IMR-90 (cell line): ENCODE results near the gene CDH13. TPM values are rescaled to one million over a fixed set of nuclear protein-coding genes. Genes with fewer than 3 reads are reported as not detected.

Experiments used
- ATAC-seq: fragments of 200-7000 bp; cut with Tn5 transposase; 2 replicates; pipeline ENCODE4 v1.9.1; 2020; ENCODE audit warnings: low read depth, mild to moderate bottlenecking, moderate library complexity
- BruUV-seq: library from RNA; stranded (reverse); fragments of 400-500 nt; replicated peaks from 2 replicates; lab custom pipeline; 2021; lab: Mats Ljungman, UMichigan
- CTCF ChIA-PET: fragments of 300-600 bp; formaldehyde crosslinking; extraction: SDS; loops from one replicate; lab custom pipeline; 2021; ENCODE audit warnings: antibody characterized with exemption; lab: Yijun Ruan, JAX
- POLR2A ChIA-PET: fragments of 300-600 bp; sonication (Branson Sonifier 250); formaldehyde crosslinking; loops from one replicate; lab custom pipeline; 2022; ENCODE audit warnings: antibody characterized with exemption; ENCODE audit not compliant: unreplicated experiment; lab: Charles Lee
- DNase-seq: peaks from one replicate; pipeline ENCODE4 v3.0.0; 2013
- H2AFZ ChIP-seq: replicated peaks from 2 replicates; pipeline ENCODE3; 2013; ENCODE audit warnings: low read length, mild to moderate bottlenecking; ENCODE audit not compliant: poor library complexity
- H2AK5ac ChIP-seq: 2 replicates; pipeline ENCODE4 v1.6.1; 2013; ENCODE audit warnings: low read depth, low read length, inconsistent platforms
- H2AK9ac ChIP-seq: replicated peaks from 2 replicates; pipeline ENCODE3; 2013; ENCODE audit warnings: mild to moderate bottlenecking, low read depth, low read length, moderate library complexity; ENCODE audit not compliant: poor library complexity
- H2BK120ac ChIP-seq: 2 replicates; pipeline ENCODE4 v1.6.1; 2013; ENCODE audit warnings: low read depth, low read length, inconsistent platforms
- H2BK15ac ChIP-seq: 3 replicates; pipeline ENCODE4 v1.6.1; 2013; ENCODE audit warnings: low read depth, low read length, inconsistent platforms
- H2BK20ac ChIP-seq: 2 replicates; pipeline ENCODE4 v1.6.1; 2013; ENCODE audit warnings: low read depth, mild to moderate bottlenecking, inconsistent platforms, low read length, moderate library complexity
- H2BK5ac ChIP-seq: 2 replicates; pipeline ENCODE4 v1.6.1; 2013; ENCODE audit warnings: mild to moderate bottlenecking, low read depth, low read length, inconsistent platforms; ENCODE audit not compliant: poor library complexity, severe bottlenecking
- H3K14ac ChIP-seq: replicated peaks from 2 replicates; pipeline ENCODE4 v1.6.1; 2013; ENCODE audit warnings: low read depth, low read length, inconsistent platforms
- H3K18ac ChIP-seq: 2 replicates; pipeline ENCODE4 v1.6.1; 2013; ENCODE audit warnings: low read depth, low read length, control low read depth
- H3K23ac ChIP-seq: 2 replicates; pipeline ENCODE4 v1.6.1; 2013; ENCODE audit warnings: low read depth, low read length, inconsistent platforms
- H3K27ac ChIP-seq: 2 replicates; pipeline ENCODE4 v1.5.1; 2013; ENCODE audit warnings: mild to moderate bottlenecking, control low read depth, low read length; ENCODE audit not compliant: insufficient read depth
- H3K27me3 ChIP-seq: 2 replicates; pipeline ENCODE4 v1.6.1; 2013; ENCODE audit warnings: low read length; ENCODE audit not compliant: control insufficient read depth, insufficient read depth
- H3K36me3 ChIP-seq: 2 replicates; pipeline ENCODE4 v1.6.1; 2013; ENCODE audit warnings: low read length, mixed read lengths; ENCODE audit not compliant: control insufficient read depth, insufficient read depth
- H3K4ac ChIP-seq: 2 replicates; pipeline ENCODE4 v1.6.1; 2013; ENCODE audit warnings: low read depth, low read length, inconsistent platforms
- H3K4me1 ChIP-seq: 2 replicates; pipeline ENCODE4 v1.6.1; 2013; ENCODE audit warnings: low read length, mixed read lengths; ENCODE audit not compliant: control insufficient read depth, insufficient read depth
- H3K4me2 ChIP-seq: 2 replicates; pipeline ENCODE4 v1.6.1; 2013; ENCODE audit warnings: low read depth, mild to moderate bottlenecking, control low read depth, low read length, moderate library complexity
- H3K4me3 ChIP-seq: 2 replicates; pipeline ENCODE4 v1.5.1; 2013; ENCODE audit warnings: low read depth, mild to moderate bottlenecking, control low read depth, low read length, moderate library complexity; ENCODE audit not compliant: insufficient read depth
- H3K56ac ChIP-seq: 2 replicates; pipeline ENCODE4 v1.6.1; 2013; ENCODE audit warnings: low read length, inconsistent platforms; ENCODE audit not compliant: insufficient read depth; ENCODE audit errors: extremely low read depth
- H3K79me1 ChIP-seq, 2 experiments: 2 replicates each; pipeline ENCODE4 v1.6.1; 2013; ENCODE audit warnings: low read length in 2 of 2, inconsistent platforms in 1 of 2, low read depth in 1 of 2
- H3K9ac ChIP-seq: 2 replicates; pipeline ENCODE4 v1.6.1; 2013; ENCODE audit warnings: low read depth, low read length, control low read depth
- H3K9me1 ChIP-seq: 2 replicates; pipeline ENCODE4 v1.6.1; 2013; ENCODE audit warnings: low read length, inconsistent platforms; ENCODE audit not compliant: insufficient read depth
- H3K9me3 ChIP-seq: 2 replicates; pipeline ENCODE4 v1.6.1; 2013; ENCODE audit warnings: low read length; ENCODE audit not compliant: control insufficient read depth, insufficient read depth
- H4K20me1 ChIP-seq: 2 replicates; pipeline ENCODE4 v1.6.1; 2013; ENCODE audit warnings: low read length, inconsistent platforms; ENCODE audit not compliant: insufficient read depth
- H4K5ac ChIP-seq: 2 replicates; pipeline ENCODE4 v1.6.1; 2013; ENCODE audit warnings: mild to moderate bottlenecking, low read depth, low read length, control low read depth
- H4K8ac ChIP-seq, 2 experiments: 2 replicates each; pipeline ENCODE4 v1.6.1; 2013; ENCODE audit warnings: low read depth in 2 of 2, low read length in 2 of 2, control low read depth in 1 of 2, inconsistent platforms in 1 of 2
- H4K91ac ChIP-seq: 2 replicates; pipeline ENCODE4 v1.6.1; 2013; ENCODE audit warnings: low read depth, low read length, inconsistent platforms; ENCODE audit not compliant: insufficient read depth
- CHD1 ChIP-seq: IDR thresholded peaks from 2 replicates; pipeline ENCODE4 v1.6.1; 2012; ENCODE audit warnings: low read depth, low read length, improper control_type of control experiment
- FOS ChIP-seq: fragments of 150-350 bp; IDR thresholded peaks from 2 replicates; pipeline ENCODE4 v1.6.1; 2016; ENCODE audit warnings: low read depth, low read length
- MAZ ChIP-seq: IDR thresholded peaks from 2 replicates; pipeline ENCODE4 v1.6.1; 2012; ENCODE audit warnings: low read depth, mild to moderate bottlenecking, low read length, improper control_type of control experiment, moderate library complexity, borderline replicate concordance
- MXI1 ChIP-seq: IDR thresholded peaks from 2 replicates; pipeline ENCODE4 v1.6.1; 2012; ENCODE audit warnings: low read depth, mild to moderate bottlenecking, low read length, moderate library complexity, borderline replicate concordance
- SMC3 ChIP-seq: fragments of 150-350 bp; IDR thresholded peaks from 2 replicates; pipeline ENCODE4 v1.6.1; 2016; ENCODE audit warnings: low read depth, mild to moderate bottlenecking, antibody characterized with exemption, low read length, moderate library complexity
- WGBS, 2 experiments: methylation state at CpG; one replicate each; pipeline versions ENCODE4 v1.1.5 to v1.1.7; 2013; ENCODE audit warnings: missing lambda C conversion rate in 2 of 2; ENCODE audit not compliant: insufficient read length in 1 of 2; ENCODE audit errors: extremely low coverage in 2 of 2; 5-methylcytosine and 5-hydroxymethylcytosine counted together
- dilution Hi-C: fragments of 300-500 bp; cut with HindIII; formaldehyde crosslinking; loops from one replicate; pipeline ENCODE4 v1.14.3; 2018; ENCODE audit warnings: low sequenced_read_pairs; ENCODE audit not compliant: unreplicated experiment
- in situ Hi-C: fragments of 300-500 bp; cut with MboI; formaldehyde crosslinking; loops from 3 replicates; pipeline ENCODE4 v1.14.3; 2019; ENCODE audit warnings: low sequenced_read_pairs, inconsistent platforms, mixed read lengths
- intact Hi-C: fragments of 100-400 bp; cut with micrococcal nuclease; formaldehyde crosslinking; loops from 2 replicates; pipeline ENCODE4 v1.10.0; 2022
- polyA plus RNA-seq, 3 experiments: library from polyadenylated mRNA; depleted of rRNA; stranded (reverse); fragments of >200 nt; gene quantifications; 2 replicates each; pipeline ENCODE4 v1.2.3, GENCODE V29; 2012; ENCODE audit warnings: low replicate concordance in 1 of 3
- total RNA-seq: library from RNA; depleted of rRNA; stranded (reverse); fragments of >200 nt; gene quantifications from 2 replicates; pipeline ENCODE4 v1.2.3, GENCODE V29; 2012

CDH13 gene
- total and polyA plus RNA-seq, 2 of the 4 experiments (the other 2 are of a cell fraction): 61.6 to 74.7 TPM

DNA sequence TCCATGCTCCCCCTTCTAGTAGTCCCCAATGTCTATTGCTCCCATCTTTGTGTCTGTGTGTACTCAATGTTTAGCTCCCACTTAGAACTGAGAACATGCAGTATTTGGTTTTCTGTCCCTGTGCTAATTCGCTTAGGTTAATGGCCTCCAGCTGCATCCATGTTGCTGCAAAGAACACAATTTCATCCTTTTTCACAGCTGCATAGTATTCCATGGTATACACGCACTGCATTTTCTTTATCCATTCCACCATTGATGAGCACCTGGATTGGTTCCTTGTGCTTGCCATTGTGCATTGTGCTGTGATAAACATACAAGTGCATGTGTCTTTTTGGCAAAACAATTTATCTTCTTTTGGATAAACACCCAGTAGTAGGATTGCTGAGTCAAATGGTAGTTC, 1104.0 kb downstream of the CDH13 start:
- no peak for TF ChIP-seq SMC3
- no peak for TF ChIP-seq MXI1
- no peak for TF ChIP-seq MAZ
- no peak for TF ChIP-seq FOS
- TF ChIP-seq CHD1: no peak
- POLR2A ChIA-PET: no interaction called here
- CTCF ChIA-PET: no interaction called here
- Histone ChIP-seq H3K23ac (no peak overlapping the region), H4K20me1 (no peaks in the 10 kb centered on the region), H2AK5ac (no peak overlapping the region), H3K4me3 (no peak overlapping the region), H3K18ac (no peak overlapping the region), H3K4ac (no peak overlapping the region), H3K27me3 (no peaks in the 10 kb centered on the region), H4K5ac (no peak overlapping the region), H3K36me3 (no peaks in the 10 kb centered on the region), H3K9ac (no peak overlapping the region), H2BK5ac (no peak overlapping the region), H2BK20ac (no peak overlapping the region), H2AK9ac (no peak overlapping the region), H3K14ac (no peak overlapping the region), H2AFZ (no peak overlapping the region), H3K79me1 (no peaks in the 10 kb centered on the region), H3K56ac (no peak overlapping the region), H3K27ac (no peak overlapping the region), H3K4me1 (no peaks in the 10 kb centered on the region), H4K8ac (no peak overlapping the region), H2BK120ac (no peak overlapping the region), H3K4me2 (no peak overlapping the region), H3K9me1 (no peaks in the 10 kb centered on the region), H4K91ac (no peak overlapping the region), H2BK15ac (no peak overlapping the region), H3K9me3 (peaks cover 7% of the 10 kb centered on the region)
- intact Hi-C loops (no loop called here), dilution Hi-C loops (no loop called here), in situ Hi-C loops (no loop called here)
- WGBS, 2 experiments: 20% methylated on average over 1 of the region's 2 CpGs; no CpG with 5 or more reads in 1 of the 2 experiments
- no peak for ATAC-seq
- BruUV-seq: no TSS peak
- no peak for DNase-seq
